ENCODE results near the gene ST7L. TPM values are rescaled to one million over a fixed set of nuclear protein-coding genes. Genes with fewer than 3 reads are reported as not detected.

The ST7L gene
- total and polyA plus RNA-seq, 10 of the 15 experiments (the other 5 are each of a cell fraction or from before 2014, with no cell fraction given), result 3.6 to 13.7 (median 8.9) TPM

GRCh38 chr1:112505878-112506277 is 113.1 kb downstream of the ST7L start:
- Histone ChIP-seq H3K27ac (ENCODE audit: control insufficient read depth, insufficient read depth) (no peak overlapping the region), H2AFZ (ENCODE audit: control insufficient read depth, low read depth, low read length) (no peak overlapping the region), H3K36me3 (ENCODE audit: control insufficient read depth in 2 of 2, insufficient read depth in 2 of 2, low read length in 1 of 2) (no peaks in the 10 kb centered on the region), H3K9ac (ENCODE audit: control insufficient read depth, insufficient read depth, low read length) (no peak overlapping the region), H3K9me3 (replicated peaks; ENCODE audit: control insufficient read depth, insufficient read depth, low read length) (no peaks in the 10 kb centered on the region), H3K79me2 (ENCODE audit: control insufficient read depth, insufficient read depth, low read length) (no peaks in the 10 kb centered on the region), H3K4me2 (ENCODE audit: control insufficient read depth, insufficient read depth) (no peak overlapping the region), H3K27me3 (replicated peaks in 1 of 2; ENCODE audit: control insufficient read depth in 2 of 2, insufficient read depth in 2 of 2, low read length in 1 of 2) (peaks cover 5 to 15% of the 10 kb centered on the region in 2 experiments), H3K4me3 (no peak overlapping the region), H4K20me1 (ENCODE audit: control insufficient read depth, insufficient read depth) (no peaks in the 10 kb centered on the region), H3K4me1 (ENCODE audit: control insufficient read depth, insufficient read depth, low read length) (peaks cover 8% of the 10 kb centered on the region; the same call in 1 of the 2 replicates)
- no TSS peak for BruUV-seq (replicated peaks)
- ChIA-PET CTCF (interaction anchor here (1.0 to 2.1 kb wide), 5 partner anchors 13 to 202 kb away, joined by 3 to 8 read pairs (median 7); no protein-coding TSS in a partner anchor), RAD21 (ENCODE audit: unreplicated experiment) (interaction anchor here (0.8 to 2.6 kb wide), 2 partner anchors 115 to 149 kb away, joined by 3 to 7 read pairs; no protein-coding TSS in a partner anchor), SMC1A (ENCODE audit: uncharacterized antibody, unreplicated experiment) (no interaction called here), POLR2A (no interaction called here)
- WGBS (ENCODE audit: insufficient coverage, insufficient replicate concordance, low lambda C conversion rate, missing lambda C conversion rate), result 32% methylated on average over 3 of the region's 3 CpGs
- no peak for DNase-seq (ENCODE audit: low read depth, low spot score)
- in situ Hi-C loops (cut with MboI) (no loop called here), intact Hi-C loops (cut with micrococcal nuclease; ENCODE audit: unreplicated experiment) (no loop called here)
- no peak for ATAC-seq
- FAIRE-seq, result no peak
- TF ChIP-seq ESRRA (IDR thresholded peaks at IDR 0.05; ENCODE audit: low read length) (no peak), MTA2 (IDR thresholded peaks at IDR 0.05; ENCODE audit: low read depth) (no peak), CHD1 (IDR thresholded peaks at IDR 0.05; ENCODE audit: low read depth, low read length) (no peak), CBX3 (IDR thresholded peaks at IDR 0.05; ENCODE audit: borderline replicate concordance, low read depth) (no peak), TCF12 (IDR thresholded peaks at IDR 0.05; ENCODE audit: low read depth, low read length) (no peak), MYB (IDR thresholded peaks at IDR 0.05; ENCODE audit: borderline replicate concordance, low read depth, low read length) (no peak), GATAD2B (conservative IDR thresholded peaks at IDR 0.05; ENCODE audit: low read depth) (no peak), POLR2AphosphoS5 (IDR thresholded peaks at IDR 0.05; ENCODE audit: low read length) (no peak), MEF2B (IDR thresholded peaks at IDR 0.05; ENCODE audit: partially characterized antibody, poor library complexity, severe bottlenecking) (no peak)
- TF ChIP-seq, protein P1, sequence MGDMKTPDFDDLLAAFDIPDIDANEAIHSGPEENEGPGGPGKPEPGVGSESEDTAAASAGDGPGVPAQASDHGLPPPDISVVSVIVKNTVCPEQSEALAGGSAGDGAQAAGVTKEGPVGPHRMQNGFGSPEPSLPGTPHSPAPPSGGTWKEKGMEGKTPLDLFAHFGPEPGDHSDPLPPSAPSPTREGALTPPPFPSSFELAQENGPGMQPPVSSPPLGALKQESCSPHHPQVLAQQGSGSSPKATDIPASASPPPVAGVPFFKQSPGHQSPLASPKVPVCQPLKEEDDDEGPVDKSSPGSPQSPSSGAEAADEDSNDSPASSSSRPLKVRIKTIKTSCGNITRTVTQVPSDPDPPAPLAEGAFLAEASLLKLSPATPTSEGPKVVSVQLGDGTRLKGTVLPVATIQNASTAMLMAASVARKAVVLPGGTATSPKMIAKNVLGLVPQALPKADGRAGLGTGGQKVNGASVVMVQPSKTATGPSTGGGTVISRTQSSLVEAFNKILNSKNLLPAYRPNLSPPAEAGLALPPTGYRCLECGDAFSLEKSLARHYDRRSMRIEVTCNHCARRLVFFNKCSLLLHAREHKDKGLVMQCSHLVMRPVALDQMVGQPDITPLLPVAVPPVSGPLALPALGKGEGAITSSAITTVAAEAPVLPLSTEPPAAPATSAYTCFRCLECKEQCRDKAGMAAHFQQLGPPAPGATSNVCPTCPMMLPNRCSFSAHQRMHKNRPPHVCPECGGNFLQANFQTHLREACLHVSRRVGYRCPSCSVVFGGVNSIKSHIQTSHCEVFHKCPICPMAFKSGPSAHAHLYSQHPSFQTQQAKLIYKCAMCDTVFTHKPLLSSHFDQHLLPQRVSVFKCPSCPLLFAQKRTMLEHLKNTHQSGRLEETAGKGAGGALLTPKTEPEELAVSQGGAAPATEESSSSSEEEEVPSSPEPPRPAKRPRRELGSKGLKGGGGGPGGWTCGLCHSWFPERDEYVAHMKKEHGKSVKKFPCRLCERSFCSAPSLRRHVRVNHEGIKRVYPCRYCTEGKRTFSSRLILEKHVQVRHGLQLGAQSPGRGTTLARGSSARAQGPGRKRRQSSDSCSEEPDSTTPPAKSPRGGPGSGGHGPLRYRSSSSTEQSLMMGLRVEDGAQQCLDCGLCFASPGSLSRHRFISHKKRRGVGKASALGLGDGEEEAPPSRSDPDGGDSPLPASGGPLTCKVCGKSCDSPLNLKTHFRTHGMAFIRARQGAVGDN (IDR thresholded peaks at IDR 0.05), result no peak
- TF ChIP-seq, protein P2, sequence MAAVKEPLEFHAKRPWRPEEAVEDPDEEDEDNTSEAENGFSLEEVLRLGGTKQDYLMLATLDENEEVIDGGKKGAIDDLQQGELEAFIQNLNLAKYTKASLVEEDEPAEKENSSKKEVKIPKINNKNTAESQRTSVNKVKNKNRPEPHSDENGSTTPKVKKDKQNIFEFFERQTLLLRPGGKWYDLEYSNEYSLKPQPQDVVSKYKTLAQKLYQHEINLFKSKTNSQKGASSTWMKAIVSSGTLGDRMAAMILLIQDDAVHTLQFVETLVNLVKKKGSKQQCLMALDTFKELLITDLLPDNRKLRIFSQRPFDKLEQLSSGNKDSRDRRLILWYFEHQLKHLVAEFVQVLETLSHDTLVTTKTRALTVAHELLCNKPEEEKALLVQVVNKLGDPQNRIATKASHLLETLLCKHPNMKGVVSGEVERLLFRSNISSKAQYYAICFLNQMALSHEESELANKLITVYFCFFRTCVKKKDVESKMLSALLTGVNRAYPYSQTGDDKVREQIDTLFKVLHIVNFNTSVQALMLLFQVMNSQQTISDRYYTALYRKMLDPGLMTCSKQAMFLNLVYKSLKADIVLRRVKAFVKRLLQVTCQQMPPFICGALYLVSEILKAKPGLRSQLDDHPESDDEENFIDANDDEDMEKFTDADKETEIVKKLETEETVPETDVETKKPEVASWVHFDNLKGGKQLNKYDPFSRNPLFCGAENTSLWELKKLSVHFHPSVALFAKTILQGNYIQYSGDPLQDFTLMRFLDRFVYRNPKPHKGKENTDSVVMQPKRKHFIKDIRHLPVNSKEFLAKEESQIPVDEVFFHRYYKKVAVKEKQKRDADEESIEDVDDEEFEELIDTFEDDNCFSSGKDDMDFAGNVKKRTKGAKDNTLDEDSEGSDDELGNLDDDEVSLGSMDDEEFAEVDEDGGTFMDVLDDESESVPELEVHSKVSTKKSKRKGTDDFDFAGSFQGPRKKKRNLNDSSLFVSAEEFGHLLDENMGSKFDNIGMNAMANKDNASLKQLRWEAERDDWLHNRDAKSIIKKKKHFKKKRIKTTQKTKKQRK (IDR thresholded peaks at IDR 0.05; ENCODE audit: low read depth, low read length), result no peak
- TF ChIP-seq, protein P3, sequence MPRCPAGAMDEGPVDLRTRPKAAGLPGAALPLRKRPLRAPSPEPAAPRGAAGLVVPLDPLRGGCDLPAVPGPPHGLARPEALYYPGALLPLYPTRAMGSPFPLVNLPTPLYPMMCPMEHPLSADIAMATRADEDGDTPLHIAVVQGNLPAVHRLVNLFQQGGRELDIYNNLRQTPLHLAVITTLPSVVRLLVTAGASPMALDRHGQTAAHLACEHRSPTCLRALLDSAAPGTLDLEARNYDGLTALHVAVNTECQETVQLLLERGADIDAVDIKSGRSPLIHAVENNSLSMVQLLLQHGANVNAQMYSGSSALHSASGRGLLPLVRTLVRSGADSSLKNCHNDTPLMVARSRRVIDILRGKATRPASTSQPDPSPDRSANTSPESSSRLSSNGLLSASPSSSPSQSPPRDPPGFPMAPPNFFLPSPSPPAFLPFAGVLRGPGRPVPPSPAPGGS (IDR thresholded peaks at IDR 0.05; ENCODE audit: borderline replicate concordance, insufficient read depth, low read depth, low read length, poor library complexity, severe bottlenecking), result no peak

All from GM12878 (cell line).